ENCODE measurements around the gene UGT1A10.

- TF ChIP-seq, protein P1, sequence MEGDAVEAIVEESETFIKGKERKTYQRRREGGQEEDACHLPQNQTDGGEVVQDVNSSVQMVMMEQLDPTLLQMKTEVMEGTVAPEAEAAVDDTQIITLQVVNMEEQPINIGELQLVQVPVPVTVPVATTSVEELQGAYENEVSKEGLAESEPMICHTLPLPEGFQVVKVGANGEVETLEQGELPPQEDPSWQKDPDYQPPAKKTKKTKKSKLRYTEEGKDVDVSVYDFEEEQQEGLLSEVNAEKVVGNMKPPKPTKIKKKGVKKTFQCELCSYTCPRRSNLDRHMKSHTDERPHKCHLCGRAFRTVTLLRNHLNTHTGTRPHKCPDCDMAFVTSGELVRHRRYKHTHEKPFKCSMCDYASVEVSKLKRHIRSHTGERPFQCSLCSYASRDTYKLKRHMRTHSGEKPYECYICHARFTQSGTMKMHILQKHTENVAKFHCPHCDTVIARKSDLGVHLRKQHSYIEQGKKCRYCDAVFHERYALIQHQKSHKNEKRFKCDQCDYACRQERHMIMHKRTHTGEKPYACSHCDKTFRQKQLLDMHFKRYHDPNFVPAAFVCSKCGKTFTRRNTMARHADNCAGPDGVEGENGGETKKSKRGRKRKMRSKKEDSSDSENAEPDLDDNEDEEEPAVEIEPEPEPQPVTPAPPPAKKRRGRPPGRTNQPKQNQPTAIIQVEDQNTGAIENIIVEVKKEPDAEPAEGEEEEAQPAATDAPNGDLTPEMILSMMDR (conservative IDR thresholded peaks at IDR 0.05; ENCODE audit: low read length) = no peak
- TF ChIP-seq EZH2phosphoT487 (IDR thresholded peaks at IDR 0.05; ENCODE audit: borderline replicate concordance) = no peak
These were observed 39.8 kb downstream of the UGT1A10 start for GRCh38 chr2:233676046-233676445.

All from Loucy (cell line).